Stimulated activated naive CD8-positive, alpha-beta T cell treated with anti-CD3 and anti-CD28 coated beads, Interleukin-15, Interleukin-2, amounts not matched to agents 100 U/mL and 50 U/mL, for 24 hours (primary cell): ENCODE measurements around the gene FBXL17.

ENCODE experiments used
- ATAC-seq: fragments of 150-1000 bp; cut with Tn5 transposase; one replicate; pipeline ENCODE4 v1.10.0; 2021
- DNase-seq: peaks from one replicate; pipeline ENCODE4 v3.0.0; 2021

Gene FBXL17

DNA sequence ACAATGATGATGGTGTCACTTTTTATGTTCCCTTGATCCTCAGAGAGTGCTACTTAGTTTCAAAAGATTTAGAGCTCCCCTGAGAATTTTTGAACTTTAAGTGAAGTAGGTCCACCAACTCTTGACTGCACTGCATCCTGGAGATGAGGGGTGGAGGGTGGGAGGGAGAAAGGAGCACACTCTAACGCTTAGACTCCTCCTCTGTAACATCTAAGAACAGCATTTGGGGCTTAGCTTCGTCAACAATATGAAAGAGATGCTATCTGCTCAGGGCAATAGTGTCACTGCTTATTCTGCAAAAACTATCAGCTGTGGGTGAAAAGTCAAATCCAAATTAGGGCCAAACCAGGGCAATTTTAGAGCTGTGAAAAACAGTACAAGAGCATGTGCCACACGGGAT, 468.4 kb downstream of the FBXL17 start:
- ATAC-seq (no peak), DNase-seq (no peak)

DNA sequence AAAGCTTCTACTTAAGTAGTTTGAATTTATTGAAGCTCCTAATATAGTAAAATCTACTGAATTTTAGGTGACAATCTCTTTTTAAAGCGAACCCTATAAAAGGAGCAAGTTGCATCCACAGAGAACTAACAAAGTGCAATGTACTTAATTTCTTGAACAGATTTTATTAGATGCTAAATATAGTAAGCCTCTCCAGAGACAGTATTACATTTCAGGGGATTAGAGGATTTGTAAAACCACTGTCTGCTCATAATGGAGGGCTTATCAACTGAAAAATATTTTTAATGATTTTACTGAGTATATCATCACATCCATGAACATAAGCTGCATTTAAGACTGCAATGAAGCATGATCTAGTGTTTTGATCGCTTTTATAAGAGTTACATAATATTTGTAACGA, 481.2 kb downstream of the FBXL17 start:
- ATAC-seq (no peak), DNase-seq (no peak)

DNA sequence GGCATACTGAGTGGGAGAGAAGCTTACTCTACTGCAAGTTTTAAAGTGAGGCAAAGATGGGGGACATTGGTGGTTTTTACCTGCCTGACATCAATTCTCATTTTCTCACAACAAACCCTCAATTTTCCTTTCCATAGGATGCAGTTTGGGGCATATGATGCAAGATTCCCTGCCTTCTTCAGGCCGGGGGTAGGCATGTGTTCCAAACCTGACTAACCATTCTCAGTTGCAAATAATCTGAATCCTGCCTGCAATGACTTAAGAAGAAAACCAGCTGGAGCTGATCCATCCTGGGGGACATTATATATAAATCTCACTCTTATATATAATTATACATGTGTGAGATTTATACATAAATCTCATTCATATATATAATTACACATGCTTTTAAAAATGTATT, 487.5 kb downstream of the FBXL17 start:
- ATAC-seq (no peak), DNase-seq (no peak)

DNA sequence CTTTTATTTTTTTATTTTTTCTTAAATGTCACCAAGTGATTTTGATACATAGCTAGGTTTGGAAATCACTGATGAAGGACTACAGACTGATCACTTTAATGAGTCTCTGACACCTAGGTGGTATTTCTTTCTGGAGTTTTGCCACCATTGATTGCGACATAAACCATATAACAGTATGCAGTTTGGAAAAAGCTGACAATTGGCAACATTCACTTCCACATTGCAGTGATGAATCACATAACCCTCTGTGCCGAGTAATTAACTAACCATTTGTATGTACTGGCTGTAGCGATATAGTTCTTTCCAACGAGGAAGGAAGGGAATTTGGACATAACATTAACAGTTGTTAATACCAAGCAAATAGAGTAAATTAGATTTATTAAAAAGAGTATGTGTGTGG, 488.3 kb downstream of the FBXL17 start:
- no peak for DNase-seq

DNA sequence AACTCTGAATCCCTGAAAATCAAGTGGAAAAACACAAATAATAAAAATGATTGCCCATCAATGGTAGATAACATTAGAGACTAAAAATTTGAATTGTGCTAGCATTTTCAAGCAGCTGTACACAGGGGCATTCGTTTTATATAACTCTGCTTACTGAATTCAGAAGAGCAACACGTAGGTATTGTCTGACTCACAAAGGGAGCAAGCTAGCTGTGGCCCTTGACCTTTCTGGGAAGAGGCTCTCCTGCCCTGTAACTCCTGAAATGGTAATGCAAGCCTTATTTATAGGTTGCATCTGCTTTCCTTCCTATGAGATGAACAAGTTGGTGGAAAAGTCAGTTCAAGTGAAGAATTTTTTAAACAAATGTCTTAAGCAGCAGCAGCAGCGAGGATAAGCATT, 492.5 kb downstream of the FBXL17 start:
- no peak for DNase-seq
- peak; percentile 40 for ATAC-seq

More for the DNA sequence above, 488.3 kb downstream of the FBXL17 start:
- ATAC-seq = no peak

DNA sequence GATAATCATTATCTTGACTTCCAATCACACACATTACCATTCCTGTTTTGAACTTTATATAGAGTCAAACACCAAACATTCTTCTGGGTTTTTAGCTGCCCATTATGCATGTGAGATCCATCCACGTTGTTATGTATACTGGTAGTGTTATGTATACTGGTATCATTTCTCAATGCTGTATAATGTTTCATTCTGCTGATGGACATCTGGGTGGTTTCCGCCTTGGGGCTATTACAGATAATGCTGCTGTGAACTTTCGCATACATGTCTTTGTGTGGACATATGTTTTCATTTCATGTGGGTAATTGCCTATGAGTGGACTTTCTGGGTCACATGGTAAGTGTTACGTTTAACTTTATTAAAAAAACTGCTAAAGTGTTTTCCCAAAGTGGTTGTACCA, 493.4 kb downstream of the FBXL17 start:
- DNase-seq (no peak), ATAC-seq (no peak)

DNA sequence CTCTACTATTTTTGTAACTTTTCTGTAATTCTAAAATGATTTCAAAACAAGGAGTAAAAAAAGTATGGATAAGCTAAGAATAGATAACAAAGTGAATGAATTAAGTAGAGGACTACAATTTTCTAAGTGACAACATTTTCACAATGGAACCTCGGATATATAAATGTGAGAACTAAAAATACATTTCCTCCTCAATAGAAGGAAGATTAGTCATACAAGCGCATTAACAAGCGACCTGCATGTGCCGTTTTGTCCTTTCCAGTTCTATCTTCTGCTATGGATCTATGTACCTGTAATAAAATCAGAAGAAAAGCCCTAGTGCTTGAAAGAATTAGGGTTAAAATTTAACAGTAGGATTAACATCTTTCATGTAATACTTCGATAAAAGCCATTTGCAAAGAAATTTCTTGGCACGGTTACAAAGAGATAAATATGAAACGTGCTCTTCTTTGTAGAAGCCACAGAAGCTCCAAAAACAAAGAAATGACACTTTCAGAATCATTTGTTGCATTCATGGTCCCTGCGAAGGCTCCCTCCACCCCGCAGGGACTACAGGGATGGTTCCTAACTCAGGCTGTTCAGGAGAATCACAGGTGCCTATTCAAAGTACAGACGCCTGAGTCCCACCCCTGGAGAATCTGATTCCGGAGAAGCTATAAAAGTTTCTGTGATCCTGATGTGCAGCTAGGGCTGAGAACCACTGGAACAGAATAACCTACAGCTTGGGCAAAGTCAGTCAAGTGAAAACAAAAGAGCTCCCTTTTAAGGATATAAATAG, 494.5 kb downstream of the FBXL17 start:
- DNase-seq (no peak), ATAC-seq (no peak)

DNA sequence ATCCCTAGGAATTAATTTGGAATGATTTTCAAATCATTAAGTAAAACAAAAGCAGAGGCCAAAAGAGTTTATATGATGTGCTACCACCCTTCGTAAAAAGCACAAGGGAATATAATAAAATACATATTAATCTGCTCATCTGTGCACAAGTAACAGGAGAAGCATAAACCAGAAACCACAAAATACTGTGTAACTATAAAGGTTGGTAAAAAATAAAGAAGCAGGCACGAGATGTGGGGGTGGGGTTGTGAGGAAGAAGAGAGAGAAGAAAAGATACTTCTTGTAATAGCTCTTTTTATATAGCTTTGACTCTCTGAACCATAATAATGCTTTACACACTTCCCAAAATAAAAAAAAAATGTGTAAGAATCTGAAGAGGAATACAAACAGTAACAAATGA, 496.3 kb downstream of the FBXL17 start:
- DNase-seq (no peak), ATAC-seq (no peak)

DNA sequence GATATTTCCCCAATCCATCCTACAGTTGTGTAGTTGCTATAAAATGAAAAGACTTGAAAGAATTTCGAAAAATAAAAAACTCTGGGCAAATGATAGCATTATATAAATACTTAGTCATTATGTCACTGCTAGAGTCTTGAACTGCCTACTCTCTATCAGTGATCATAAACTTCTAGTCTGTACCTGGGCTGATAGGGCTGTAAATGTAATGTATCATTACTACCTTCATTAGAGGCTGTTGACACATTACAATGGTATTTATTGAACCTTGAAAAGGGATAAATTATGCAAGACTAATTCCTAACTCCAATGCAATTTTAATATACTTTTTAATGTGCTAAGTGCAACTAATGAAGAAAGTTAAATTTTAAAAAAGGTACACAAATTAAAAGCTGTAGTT, 497.0 kb downstream of the FBXL17 start:
- ATAC-seq (no peak), DNase-seq (no peak)

DNA sequence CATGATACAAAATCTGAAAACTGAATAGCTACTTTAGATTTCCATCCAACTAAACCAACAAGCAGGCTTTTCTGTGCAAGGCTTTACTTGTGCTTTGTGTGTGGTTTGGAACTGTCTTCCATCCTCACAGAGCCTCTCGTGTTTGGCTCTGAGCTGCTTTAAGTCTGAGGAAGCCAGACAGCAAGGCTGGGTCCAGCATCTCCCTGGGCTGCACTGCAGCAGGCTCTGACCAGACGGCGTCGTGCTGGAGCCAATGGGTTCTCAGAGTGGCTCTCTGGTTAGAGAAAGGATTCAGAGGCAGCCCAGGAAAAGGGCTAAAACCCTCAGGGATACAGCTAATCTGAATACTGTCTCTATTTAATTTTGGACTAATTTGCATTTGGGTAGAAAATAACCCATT, 503.2 kb downstream of the FBXL17 start:
- no peak for ATAC-seq
- no peak for DNase-seq

DNA sequence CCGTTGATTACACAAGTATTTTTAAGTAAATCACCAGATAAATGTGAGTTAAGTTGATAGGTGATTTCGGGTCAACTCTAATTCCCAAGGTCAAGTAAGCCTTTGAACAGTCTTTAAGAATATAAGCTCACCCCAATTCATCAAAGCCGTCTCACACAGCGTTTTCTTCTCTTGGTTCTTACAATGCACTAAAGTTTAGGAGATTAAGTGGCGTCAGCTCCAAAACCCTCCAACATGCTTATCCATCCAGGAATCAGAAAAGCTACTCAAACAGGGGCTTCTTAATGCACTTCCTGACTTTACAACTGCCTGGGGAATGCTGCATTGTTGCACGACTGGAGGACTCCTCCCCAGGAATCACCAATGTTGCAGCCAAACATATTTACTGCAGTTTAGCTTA, 505.0 kb downstream of the FBXL17 start:
- ATAC-seq (no peak), DNase-seq (no peak)

DNA sequence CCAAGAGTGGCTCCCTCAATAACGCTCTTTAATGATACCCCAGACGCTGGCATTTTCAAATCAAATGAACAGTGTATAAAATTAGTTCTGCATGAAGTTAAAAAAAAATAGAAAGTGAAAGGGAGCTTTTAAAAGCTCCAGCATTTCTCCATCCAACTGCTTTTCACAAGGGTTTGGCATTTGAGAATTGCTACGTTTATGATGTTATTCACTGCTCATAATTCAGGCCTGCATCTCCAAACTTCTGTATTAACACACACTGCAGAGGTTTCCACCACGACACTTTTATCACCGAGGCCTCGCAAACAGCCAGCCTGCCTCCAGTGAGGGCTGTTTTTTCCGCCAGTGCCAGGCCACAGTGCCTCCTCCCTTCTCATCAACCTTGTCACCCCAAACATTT, 505.6 kb downstream of the FBXL17 start:
- DNase-seq (no peak), ATAC-seq (no peak)

DNA sequence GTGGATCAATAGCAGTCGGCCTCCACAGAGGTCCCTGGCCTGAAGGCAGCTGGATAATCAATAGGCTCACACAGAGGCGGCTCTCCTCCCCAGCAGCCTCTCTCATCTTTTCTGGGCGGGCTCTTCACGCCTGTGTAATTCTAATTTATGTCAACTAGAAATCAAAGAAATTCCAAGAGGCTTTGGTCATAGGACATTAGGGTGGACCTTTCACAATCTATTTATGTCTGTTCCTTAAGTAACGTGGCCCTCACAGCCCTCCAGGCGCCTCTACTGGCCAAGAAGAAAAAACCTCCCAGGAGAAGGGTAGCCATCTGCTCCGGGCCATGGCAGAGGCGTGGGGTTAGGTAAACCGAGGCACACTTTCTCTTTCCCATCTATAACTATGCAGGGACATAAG, 506.1 kb downstream of the FBXL17 start:
- DNase-seq (no peak), ATAC-seq (no peak)

DNA sequence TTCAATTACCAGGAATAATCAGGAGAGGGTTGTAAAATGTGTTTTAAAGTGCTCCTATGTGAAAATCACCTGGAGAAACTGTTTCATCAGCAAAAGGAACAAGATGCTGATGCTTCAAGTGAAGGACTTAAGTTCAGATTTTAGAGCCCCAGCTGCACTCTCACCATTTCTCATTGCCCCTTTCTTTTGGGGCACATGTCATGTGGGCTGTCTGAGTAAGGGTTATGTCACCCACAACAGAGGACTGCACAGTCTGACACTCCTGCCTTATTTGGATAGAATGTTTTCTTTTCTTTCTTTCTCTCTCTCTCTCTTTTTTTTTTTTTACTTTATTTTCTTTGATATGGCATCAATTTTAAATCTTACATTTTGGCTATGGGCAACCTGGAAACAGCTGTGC, 507.1 kb downstream of the FBXL17 start:
- ATAC-seq (no peak), DNase-seq (no peak)

DNA sequence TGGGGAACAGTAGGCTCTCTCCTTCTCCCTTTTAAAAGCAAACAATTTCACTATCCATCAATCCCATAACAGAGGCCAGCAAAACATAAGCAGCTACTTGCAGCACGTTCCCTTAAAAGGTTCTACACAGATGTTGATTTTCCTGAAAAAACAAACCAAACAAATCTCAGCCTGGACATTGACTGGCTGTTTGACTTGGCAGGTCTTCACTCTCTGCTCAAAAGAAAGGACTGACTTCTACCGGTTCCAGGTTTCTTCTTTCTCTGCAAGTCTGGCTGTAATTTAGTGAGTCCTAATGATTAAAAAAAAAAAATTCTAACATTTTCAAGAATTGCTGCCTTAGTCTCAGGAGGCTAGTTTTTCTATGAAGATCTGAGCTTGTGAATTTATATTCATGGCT, 508.0 kb downstream of the FBXL17 start:
- ATAC-seq (no peak), DNase-seq (no peak)

DNA sequence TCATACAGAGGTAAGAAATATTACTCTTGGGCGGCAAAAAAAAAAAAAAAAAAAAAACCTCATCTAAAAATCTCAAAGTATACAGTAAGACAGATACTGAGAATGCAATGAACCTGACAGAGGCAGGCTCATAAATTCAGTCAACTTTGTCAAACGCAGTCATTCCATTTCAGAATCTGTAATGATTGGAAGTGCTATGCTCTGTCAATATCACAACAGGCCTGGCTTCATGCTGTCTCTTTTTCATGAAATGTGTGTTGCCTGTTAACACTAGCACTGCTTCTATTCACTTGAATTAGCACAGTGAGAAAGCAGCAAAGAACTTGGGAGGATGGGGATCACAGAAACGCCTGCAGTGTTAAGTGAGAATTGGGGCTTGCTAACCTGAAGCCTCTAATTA, 510.9 kb downstream of the FBXL17 start:
- ATAC-seq (no peak), DNase-seq (no peak)

DNA sequence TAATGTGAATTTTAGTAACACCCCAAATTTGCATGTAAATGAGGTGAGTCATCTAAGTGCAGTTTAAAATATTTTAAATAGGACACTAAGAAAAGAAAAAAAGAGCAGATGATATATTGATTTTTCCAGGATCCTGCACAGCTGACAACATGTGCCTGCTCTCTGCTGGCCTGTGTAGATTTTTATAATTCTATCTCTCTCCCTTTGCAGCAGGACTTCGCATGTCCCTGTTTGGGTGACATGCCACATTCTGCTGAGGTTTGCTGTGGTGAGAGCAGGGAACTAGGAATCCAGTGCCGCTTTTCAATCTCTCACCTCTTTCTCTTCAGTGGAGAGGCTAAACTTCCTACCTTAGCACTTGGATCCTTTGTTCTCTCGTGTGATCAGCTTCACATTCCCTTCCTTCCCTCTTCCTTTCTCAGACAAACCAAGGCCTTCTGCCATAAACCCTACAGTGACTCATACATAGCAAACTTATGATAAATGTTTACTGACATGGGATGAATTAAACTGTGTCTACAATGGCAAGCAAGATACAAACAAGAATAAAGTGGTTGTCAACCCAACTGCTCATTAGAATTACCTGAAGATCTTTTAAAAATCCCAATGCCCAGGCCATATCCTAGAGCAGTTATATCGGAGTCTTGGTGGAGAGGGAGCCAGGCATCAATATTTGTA, 512.3 kb downstream of the FBXL17 start:
- DNase-seq = no peak
- no peak for ATAC-seq

DNA sequence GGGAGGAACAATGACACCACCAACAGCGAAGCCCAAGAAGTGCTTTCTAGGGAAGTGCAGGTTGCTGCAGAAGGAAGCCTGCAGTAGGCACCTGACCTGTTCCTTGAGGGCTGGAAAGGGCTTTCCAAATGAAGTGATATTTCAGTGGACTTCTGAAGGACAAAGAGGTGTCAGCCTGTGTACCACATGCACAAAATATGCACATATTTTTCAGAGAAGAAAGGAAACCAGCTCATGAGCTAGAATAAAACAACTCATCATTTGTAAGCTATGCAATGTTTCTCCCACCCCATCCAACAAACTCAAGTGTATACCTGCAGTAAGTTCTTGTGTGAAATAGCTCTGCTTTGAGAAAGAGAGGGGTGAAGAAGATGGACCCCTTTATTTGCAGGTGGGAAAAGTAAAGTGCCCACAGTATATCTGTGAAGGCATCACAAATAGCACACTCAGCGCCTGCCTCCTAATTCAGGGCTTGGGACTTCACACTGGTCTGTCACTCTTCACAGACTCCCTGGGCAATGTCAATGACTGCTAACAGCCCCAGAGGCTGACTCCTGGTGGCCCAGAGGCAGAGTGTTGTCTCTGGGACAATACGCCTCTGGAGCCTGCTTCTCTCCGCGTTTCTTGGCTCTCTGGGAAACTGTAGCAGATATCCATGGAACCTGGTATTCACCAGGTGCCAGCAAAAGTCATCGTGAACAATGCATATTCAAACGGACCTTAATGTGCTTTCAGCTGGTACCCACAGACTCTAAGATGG, 513.1 kb downstream of the FBXL17 start:
- ATAC-seq (no peak), DNase-seq (no peak)

DNA sequence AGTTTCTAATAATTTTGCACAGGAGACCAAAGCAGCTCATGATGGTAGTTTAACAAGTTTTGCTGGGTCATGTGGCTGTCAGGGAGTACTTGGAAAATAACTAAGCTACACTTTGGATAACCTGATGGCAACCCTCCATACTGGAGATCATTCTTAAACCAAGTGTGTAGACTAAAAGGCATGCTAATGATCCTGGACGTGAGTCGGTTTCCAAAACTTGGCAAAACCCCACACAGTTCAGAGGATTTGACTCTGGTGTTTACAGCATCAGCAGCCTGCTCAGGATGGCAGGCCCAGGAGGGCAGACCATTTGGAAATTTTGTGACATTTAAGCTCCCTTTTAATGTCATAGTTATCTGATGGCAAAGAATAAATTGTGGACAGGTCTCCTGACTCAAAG, 514.6 kb downstream of the FBXL17 start:
- DNase-seq (no peak), ATAC-seq (no peak)

DNA sequence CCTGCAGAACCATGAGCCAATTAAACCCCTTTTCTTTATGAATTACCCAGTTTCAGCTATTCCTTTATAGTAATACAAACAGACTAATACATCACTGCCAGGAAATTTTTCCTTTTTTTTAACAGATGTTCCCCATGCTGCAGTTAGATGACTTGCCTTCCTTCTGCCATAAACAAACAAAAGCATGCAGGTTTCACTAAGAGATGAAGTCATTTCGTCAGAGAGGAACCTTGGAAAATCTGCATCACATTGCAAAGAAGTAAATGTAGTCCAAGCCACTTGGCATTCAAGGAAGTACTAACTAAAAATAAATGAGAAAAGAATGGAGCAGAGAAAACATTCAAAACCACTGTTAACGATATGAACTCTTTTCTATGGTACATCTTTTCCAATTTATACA, 517.1 kb downstream of the FBXL17 start:
- ATAC-seq (no peak), DNase-seq (no peak)

DNA sequence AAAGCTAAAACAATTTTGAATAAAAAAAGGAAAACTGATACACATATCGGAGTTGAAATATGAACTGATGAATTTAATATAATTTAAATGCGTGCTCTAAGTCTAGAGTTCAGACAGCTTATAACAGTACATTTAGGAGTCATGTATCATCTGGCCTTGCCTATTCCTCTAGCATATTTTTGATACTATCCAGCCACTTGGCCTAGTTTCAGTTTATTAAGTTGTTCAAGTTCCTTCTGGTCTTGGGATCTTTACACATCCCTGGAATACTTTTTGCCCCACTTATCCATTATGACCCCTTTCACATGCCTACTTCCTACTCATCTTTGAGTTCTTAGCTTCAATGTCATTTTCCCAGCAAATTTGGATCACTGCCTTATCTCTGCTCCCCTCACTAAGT, 518.8 kb downstream of the FBXL17 start:
- no peak for ATAC-seq

DNA sequence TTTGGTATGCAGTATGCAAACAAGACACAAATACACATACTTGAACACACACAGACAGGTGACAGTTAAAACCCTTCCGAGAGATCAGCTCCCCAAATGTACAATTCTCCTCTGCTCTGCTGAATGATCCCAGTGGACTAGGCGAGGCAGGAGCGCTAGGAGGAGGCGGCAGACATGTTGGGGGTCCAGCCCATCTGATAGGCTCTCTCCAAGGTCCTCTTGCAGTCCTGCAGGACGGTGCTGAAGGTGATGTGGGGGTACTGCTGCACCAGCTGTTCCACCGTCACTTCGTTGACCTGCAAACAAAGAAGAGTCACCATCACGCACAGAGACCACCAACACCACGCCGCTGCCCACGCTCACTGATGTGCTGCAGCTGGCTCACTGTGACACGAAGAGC, 520.3 kb downstream of the FBXL17 start:
- no peak for ATAC-seq
- DNase-seq = no peak

More for the DNA sequence above, 518.8 kb downstream of the FBXL17 start:
- no peak for DNase-seq

DNA sequence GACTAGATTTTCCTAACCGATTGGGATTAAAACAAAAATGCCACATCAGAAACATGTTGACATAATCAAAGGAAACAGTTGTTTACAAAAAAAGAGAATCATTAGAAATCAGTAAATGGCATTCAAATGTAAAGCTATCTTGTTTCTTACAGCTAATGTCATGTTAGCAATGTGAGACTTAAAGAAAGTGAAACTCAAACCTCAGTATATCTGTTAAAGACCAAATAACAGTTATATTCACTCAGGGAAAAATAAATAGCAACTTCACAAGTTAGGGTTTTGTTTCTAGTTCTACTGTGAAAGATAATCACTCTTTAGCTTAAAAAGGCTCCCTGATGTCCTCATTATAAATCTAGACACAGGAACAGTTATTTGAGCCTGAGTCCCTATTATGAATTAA, 521.9 kb downstream of the FBXL17 start:
- no peak for DNase-seq

More for the DNA sequence above, 521.9 kb downstream of the FBXL17 start:
- no peak for ATAC-seq
